ENCODE results near the gene SRD5A2. TPM values are rescaled to one million over a fixed set of nuclear protein-coding genes. Genes with fewer than 3 reads are reported as not detected.

Gene SRD5A2
- total and polyA plus RNA-seq, 2 of the 8 experiments (the other 6 are each of a cell fraction or from before 2014, with no cell fraction given), result 0.02 TPM; not detected in 1

DNA sequence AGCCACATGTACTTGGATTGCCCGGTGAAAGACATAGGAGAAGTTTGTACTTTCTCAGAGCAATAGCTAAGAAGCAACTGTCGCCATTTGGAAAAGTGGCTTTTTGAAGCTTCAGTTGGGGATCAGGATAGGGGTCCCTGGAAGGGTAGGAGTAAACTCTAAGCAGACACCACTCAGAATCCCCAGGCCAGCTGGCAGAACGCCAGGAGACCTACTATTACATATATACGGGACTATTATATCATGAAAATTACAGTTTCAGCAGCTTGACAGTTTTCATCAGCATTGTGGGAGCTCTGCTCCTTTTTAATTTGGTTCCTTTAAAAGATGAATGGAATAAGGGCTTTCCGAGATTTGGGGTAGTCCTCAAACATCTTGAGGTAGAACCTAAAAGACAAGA, 54.9 kb downstream of the SRD5A2 start:
- H4K5ac ChIP-seq (ENCODE audit: insufficient read length, low read depth, low read length), result no peak overlapping the region
- H3K9me3 ChIP-seq (ENCODE audit: insufficient read depth in 2 of 2, low read depth in 1 of 2, low read length in 1 of 2), result peaks cover under 1 to 31% of the 10 kb centered on the region in 2 experiments; a peak in 3 of 4 replicates
- no peak overlapping the region for H3K4me3 ChIP-seq (ENCODE audit: extremely low read depth in 1 of 4, insufficient read depth in 2 of 4, low read depth in 3 of 4, low read length in 4 of 4)
- H3K79me2 ChIP-seq (ENCODE audit: control insufficient read depth in 1 of 2, insufficient read depth in 2 of 2, low read length in 2 of 2), result no peaks in the 10 kb centered on the region
- DNase-seq (ENCODE audit: low read depth in 1 of 2, low spot score in 2 of 2), result no peak
- no peak overlapping the region for H2BK5ac ChIP-seq (ENCODE audit: low read depth, low read length)
- H2BK120ac ChIP-seq (replicated peaks; ENCODE audit: low read depth, low read length), result no peak overlapping the region
- H3K23ac ChIP-seq (ENCODE audit: insufficient read length), result no peak overlapping the region
- H3K14ac ChIP-seq (ENCODE audit: insufficient read length), result no peak overlapping the region
- H2BK20ac ChIP-seq (ENCODE audit: low read length), result no peak overlapping the region
- H2AK5ac ChIP-seq (ENCODE audit: low read depth, low read length), result no peak overlapping the region
- WGBS, 2 experiments (ENCODE audit: extremely low coverage in 1 of 2, insufficient coverage in 1 of 2, insufficient read length in 1 of 2, insufficient replicate concordance in 2 of 2, low coverage in 1 of 2, low lambda C conversion rate in 2 of 2, missing lambda C conversion rate in 1 of 2), result 77% methylated on average over 5 of the region's 5 CpGs; no CpG with 5 or more reads in 1 of the 2 experiments
- no peak overlapping the region for H4K8ac ChIP-seq (ENCODE audit: extremely low read depth, insufficient read depth, low read length)
- no peaks in the 10 kb centered on the region for H3K79me1 ChIP-seq (ENCODE audit: low read depth, low read length)
- H3K9ac ChIP-seq (replicated peaks in 1 of 4; ENCODE audit: extremely low read depth in 1 of 4, low read depth in 3 of 4, low read length in 3 of 4), result no peak overlapping the region
- H4K91ac ChIP-seq (replicated peaks; ENCODE audit: insufficient read length, low read length), result no peak overlapping the region
- H3K4me1 ChIP-seq (replicated peaks in 1 of 4; ENCODE audit: control insufficient read depth in 3 of 4, insufficient read depth in 4 of 4, low read length in 3 of 4), result no peaks in the 10 kb centered on the region
- H3K27ac ChIP-seq (ENCODE audit: low read depth, low read length), result no peak overlapping the region
- H3K4ac ChIP-seq (replicated peaks; ENCODE audit: insufficient read length, low read depth, low read length), result no peak overlapping the region
- TF ChIP-seq KDM1A (IDR thresholded peaks at IDR 0.05; ENCODE audit: borderline replicate concordance, low read length), result no peak
- no peak for TF ChIP-seq TEAD4 (IDR thresholded peaks at IDR 0.05; ENCODE audit: low read depth, low read length)
- no peak for TF ChIP-seq TCF12 (IDR thresholded peaks at IDR 0.05; ENCODE audit: low read depth, low read length)
- no peak for TF ChIP-seq CHD2 (IDR thresholded peaks at IDR 0.05; ENCODE audit: low read length)
- H2BK12ac ChIP-seq (ENCODE audit: low read depth, low read length), result no peak overlapping the region
- no peaks in the 10 kb centered on the region for H3K27me3 ChIP-seq (replicated peaks in 1 of 4; ENCODE audit: control insufficient read depth in 3 of 4, extremely low read depth in 1 of 4, insufficient read depth in 3 of 4, low read length in 3 of 4)
- H2BK15ac ChIP-seq (ENCODE audit: low read length), result no peak overlapping the region
- FAIRE-seq, result no peak
- ChIA-PET POLR2A (ENCODE audit: partially characterized antibody) (interaction anchor here (0.8 kb wide), 1 partner anchor 10 kb away, joined by 3 read pairs; no protein-coding TSS in a partner anchor), CTCF (ENCODE audit: partially characterized antibody) (interaction anchor here (0.5 to 1.3 kb wide), 5 partner anchors 114 to 800 kb away, joined by 3 to 7 read pairs (median 3); no protein-coding TSS in a partner anchor)
- H4K20me1 ChIP-seq (replicated peaks in 1 of 2; ENCODE audit: control insufficient read depth in 1 of 2, insufficient read depth in 2 of 2, low read length in 2 of 2), result no peaks in the 10 kb centered on the region
- no peaks in the 10 kb centered on the region for H3K36me3 ChIP-seq (ENCODE audit: control insufficient read depth in 2 of 4, insufficient read depth in 4 of 4, low read length in 3 of 4)
- no peak overlapping the region for H3K18ac ChIP-seq (ENCODE audit: extremely low read depth, low read length)
- no peak overlapping the region for H3K4me2 ChIP-seq (ENCODE audit: insufficient read depth in 1 of 2, low read depth in 2 of 2, low read length in 2 of 2)
- H3K56ac ChIP-seq (replicated peaks; ENCODE audit: insufficient read length, low read depth, low read length), result no peak overlapping the region
- H2AFZ ChIP-seq (ENCODE audit: low read length), result no peak overlapping the region
- H3K23me2 ChIP-seq (ENCODE audit: low read depth, low read length), result no peaks in the 10 kb centered on the region

Measured in H1 (cell line).